Measurements from ENCODE around the gene RASSF1. TPM values are rescaled to one million over a fixed set of nuclear protein-coding genes. Genes with fewer than 3 reads are reported as not detected.

Gene RASSF1
- total and polyA plus RNA-seq, 2 of the 13 experiments (the other 11 are each of a cell fraction or from before 2014, with no cell fraction given), result 10.2 to 27.5 TPM

- TF ChIP-seq NR2F2 (IDR thresholded peaks at IDR 0.05; ENCODE audit: borderline replicate concordance, low read depth) (no peak; the same call in 1 of the 2 replicates), HNRNPUL1 (IDR thresholded peaks at IDR 0.05; ENCODE audit: low read depth, low read length) (no peak; the same call in 1 of the 2 replicates), ELF1 (CRISPR knock-in tag; IDR thresholded peaks at IDR 0.05) (peak; percentile 77), NCOA5 (CRISPR knock-in tag; IDR thresholded peaks at IDR 0.05) (no peak), RXRA (CRISPR knock-in tag; IDR thresholded peaks at IDR 0.05) (peak; percentile 60; the same call in 1 of the 2 replicates), ZFX (CRISPR knock-in tag; IDR thresholded peaks at IDR 0.05; ENCODE audit: low read depth) (peak; percentile 79), MBNL3 (CRISPR knock-in tag; conservative IDR thresholded peaks at IDR 0.05) (no peak), ZNF747 (CRISPR knock-in tag; IDR thresholded peaks at IDR 0.05; ENCODE audit: borderline replicate concordance) (peak; percentile 28; the same call in 1 of the 2 replicates), ZNF180 (CRISPR knock-in tag; IDR thresholded peaks at IDR 0.05; ENCODE audit: borderline replicate concordance, low read depth) (peak; percentile 55; the same call in 1 of the 2 replicates), PATZ1 (CRISPR knock-in tag; IDR thresholded peaks at IDR 0.05) (peak; percentile 36; the same call in 1 of the 2 replicates), KAT8 (CRISPR knock-in tag; IDR thresholded peaks at IDR 0.05) (peak; percentile 81), KDM2A (CRISPR knock-in tag; IDR thresholded peaks at IDR 0.05; ENCODE audit: borderline replicate concordance, low read depth) (peak; percentile 97), ZFP90 (CRISPR knock-in tag; IDR thresholded peaks at IDR 0.05; ENCODE audit: borderline replicate concordance) (no peak), POLR2G (IDR thresholded peaks at IDR 0.05; ENCODE audit: low read depth, low read length) (peak; percentile 87), RAD21 (CRISPR knock-in tag; IDR thresholded peaks at IDR 0.05) (peak; percentile 31; the same call in 1 of the 2 replicates), BRCA1 (CRISPR knock-in tag; IDR thresholded peaks at IDR 0.05) (no peak), ZNF558 (CRISPR knock-in tag; IDR thresholded peaks at IDR 0.05; ENCODE audit: borderline replicate concordance) (peak; percentile 64; the same call in 1 of the 2 replicates), HMGXB3 (CRISPR knock-in tag; IDR thresholded peaks at IDR 0.05; ENCODE audit: borderline replicate concordance) (no peak)
- TF ChIP-seq, protein P1, sequence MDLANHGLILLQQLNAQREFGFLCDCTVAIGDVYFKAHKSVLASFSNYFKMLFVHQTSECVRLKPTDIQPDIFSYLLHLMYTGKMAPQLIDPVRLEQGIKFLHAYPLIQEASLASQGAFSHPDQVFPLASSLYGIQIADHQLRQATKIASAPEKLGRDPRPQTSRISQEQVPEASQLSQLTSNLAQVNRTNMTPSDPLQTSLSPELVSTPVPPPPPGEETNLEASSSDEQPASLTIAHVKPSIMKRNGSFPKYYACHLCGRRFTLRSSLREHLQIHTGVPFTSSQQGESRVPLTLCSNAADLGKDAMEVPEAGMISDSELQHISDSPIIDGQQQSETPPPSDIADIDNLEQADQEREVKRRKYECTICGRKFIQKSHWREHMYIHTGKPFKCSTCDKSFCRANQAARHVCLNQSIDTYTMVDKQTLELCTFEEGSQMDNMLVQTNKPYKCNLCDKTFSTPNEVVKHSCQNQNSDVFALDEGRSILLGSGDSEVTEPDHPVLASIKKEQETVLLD (CRISPR knock-in tag; IDR thresholded peaks at IDR 0.05; ENCODE audit: low read depth), result peak; percentile 83; the same call in 1 of the 2 replicates
- TF ChIP-seq, protein P2, sequence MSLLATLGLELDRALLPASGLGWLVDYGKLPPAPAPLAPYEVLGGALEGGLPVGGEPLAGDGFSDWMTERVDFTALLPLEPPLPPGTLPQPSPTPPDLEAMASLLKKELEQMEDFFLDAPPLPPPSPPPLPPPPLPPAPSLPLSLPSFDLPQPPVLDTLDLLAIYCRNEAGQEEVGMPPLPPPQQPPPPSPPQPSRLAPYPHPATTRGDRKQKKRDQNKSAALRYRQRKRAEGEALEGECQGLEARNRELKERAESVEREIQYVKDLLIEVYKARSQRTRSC (CRISPR knock-in tag; IDR thresholded peaks at IDR 0.05; ENCODE audit: low read depth), result no peak
Observed at GRCh38 chr3:50292159-50293078, 48.2 kb downstream of the RASSF1 start, which contains the start of gene IFRD2 (continued).
